Measurements from ENCODE around the gene IGF2.

IGF2 gene

DNA sequence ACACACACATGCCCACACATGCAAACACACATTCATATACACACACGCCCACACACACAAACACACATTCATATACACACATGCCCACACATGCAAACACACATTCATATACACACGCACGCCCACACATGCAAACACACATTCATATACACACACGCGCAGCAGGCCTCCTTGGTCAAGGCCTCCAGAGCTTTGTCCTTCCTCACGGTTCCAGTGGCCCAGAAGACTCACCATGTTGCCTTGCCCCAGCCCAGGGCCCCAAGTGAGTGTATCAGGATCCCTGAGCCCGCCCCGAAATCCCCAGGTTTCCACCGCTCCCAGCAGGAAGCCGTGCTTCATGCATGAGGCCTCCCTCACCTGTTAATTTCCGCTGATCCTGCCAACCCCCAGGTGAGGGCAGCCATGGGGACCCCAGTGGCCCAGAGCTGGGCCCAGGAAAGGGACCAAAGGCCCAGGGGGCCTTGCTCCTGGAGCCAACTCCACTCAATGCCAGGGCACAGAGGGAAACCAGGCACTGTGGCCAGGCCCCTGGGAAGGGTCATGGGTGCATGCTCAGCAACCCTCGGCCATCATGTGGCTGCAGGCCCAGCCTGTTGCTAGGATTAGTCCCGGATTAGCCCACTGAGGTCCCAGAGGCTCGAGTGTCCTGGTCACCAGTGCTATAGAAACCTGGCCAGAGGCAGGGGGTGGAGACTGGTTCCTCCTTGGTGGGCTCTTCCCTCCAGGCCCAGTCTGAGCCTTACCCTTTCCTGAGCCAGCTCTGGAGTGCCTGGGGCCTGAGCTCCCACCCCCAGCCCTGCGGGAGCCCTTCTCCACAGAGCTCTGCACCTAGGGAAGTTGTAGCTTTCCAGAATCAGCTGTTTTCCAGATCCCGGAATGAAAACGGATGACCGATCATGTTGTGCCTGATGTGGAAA lies 34.4 kb downstream of the IGF2 start:
- H3K9me3 Mint-ChIP-seq = no peaks in the 10 kb centered on the region
- no peak overlapping the region for H3K4me3 Mint-ChIP-seq
- H3K36me3 Mint-ChIP-seq (ENCODE audit: insufficient read depth) = no peaks in the 10 kb centered on the region
- no peak overlapping the region for H3K27ac Mint-ChIP-seq (ENCODE audit: low read depth)
- no peaks in the 10 kb centered on the region for H3K27me3 Mint-ChIP-seq
- ATAC-seq (replicated peaks; ENCODE audit: extremely low read depth, poor library complexity, severe bottlenecking) = no peak
- DNase-seq (ENCODE audit: low spot score in 2 of 2) = no peak
- H3K4me1 Mint-ChIP-seq = no peaks in the 10 kb centered on the region

DNA sequence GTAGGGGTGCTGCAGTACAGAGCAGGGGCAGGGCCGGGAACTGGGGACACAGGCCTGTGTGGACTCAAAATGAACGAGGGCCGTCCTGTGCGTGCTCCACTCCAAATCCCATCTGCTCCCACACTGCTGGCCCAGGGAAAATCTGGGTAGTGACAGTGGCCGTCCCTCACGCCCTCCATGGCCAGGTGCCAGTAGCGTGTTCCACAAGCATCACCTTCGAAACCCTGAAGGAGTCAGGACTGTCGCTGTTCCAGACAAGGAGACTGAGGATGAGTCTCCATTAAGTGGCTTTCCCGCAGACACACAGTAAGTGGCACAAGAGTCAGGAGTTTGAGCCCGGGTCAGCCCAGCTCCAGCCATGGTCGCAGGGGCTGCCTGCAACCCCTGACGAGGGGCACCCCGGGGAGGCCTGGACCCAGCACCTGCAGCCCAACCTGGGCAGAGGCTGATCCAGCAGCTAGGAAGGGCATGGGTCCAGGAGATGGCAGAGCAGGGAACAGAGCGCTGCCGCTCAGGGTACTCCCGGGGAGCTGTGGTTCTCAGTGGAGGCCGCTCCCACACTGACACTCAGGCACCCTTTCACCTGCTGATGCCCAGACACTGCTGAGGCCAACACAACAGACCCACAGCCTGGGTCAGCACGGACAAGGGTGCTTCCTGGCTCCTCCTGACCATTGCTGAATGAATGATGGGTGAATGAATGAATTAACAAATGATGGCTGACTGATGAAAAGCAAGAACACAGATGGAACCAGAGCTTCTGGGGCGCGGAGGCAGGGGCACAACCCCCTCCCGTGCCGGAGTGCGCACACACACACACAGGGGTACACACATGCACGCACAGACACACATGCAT lies 35.3 kb downstream of the IGF2 start:
- Mint-ChIP-seq H3K27ac (ENCODE audit: low read depth) (no peak overlapping the region), H3K36me3 (ENCODE audit: insufficient read depth) (no peaks in the 10 kb centered on the region), H3K27me3 (no peaks in the 10 kb centered on the region), H3K4me3 (no peak overlapping the region), H3K4me1 (no peaks in the 10 kb centered on the region), H3K9me3 (no peaks in the 10 kb centered on the region)
- ATAC-seq (replicated peaks; ENCODE audit: extremely low read depth, poor library complexity, severe bottlenecking) (no peak), DNase-seq (ENCODE audit: low spot score in 2 of 2) (no peak)

DNA sequence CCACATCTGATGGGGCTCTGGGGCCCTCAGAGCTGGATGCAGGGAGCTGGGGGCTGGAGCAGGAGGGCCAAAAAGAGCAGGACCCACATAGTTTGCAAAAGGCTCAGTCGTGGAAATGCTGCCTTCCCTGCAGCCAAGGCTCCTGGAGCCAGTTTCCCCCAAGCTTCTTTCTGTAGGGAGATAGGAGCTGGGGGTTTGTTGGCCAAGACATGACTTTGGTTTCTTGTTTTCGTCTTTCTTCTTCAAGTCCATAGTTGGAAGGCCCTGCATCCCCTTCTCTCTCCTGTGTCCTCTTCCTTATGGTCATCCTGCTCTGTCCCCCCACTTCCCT lies 36.3 kb downstream of the IGF2 start:
- Mint-ChIP-seq H3K36me3 (ENCODE audit: insufficient read depth) (no peaks in the 10 kb centered on the region), H3K4me3 (no peak overlapping the region), H3K27ac (ENCODE audit: low read depth) (no peak overlapping the region), H3K9me3 (no peaks in the 10 kb centered on the region), H3K4me1 (no peaks in the 10 kb centered on the region), H3K27me3 (peaks cover 7% of the 10 kb centered on the region)
- DNase-seq (ENCODE audit: low spot score in 2 of 2) (no peak), ATAC-seq (replicated peaks; ENCODE audit: extremely low read depth, poor library complexity, severe bottlenecking) (no peak)

DNA sequence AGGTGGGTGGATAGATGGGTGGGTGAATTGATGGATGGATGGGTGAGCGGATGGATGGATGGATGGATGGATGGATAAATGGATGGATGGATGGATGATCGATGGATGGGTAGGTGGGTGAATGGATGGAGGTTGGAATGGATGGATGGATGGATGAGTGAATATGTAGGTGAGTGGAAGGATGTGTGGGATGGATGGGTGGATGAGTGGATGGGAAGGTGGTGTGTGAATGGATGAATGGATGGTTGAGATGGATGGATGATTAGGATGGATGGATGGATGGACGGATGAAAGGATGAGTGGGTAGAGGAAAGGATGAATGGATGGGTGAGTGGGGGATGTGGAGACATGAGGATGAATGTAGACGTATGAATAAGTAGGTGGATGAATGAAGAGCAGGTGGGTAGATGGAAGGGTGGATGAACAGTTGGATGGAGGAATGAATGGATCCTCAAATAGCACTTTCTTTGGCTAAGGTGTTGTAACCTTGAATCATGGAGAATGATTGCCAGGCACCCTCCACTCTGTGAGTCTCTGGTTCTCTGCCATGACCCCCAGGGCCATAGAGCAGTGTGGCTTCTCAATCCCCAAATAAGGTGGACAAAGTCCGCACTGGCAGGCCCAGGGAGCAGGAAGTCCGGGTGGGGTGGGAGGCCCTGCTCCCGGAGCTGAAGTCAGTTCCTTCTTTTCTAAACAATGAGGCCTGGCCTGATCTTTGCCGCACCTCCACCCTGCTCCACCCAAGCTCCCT lies 36.9 kb downstream of the IGF2 start:
- DNase-seq (ENCODE audit: low spot score in 2 of 2) (no peak), ATAC-seq (replicated peaks; ENCODE audit: extremely low read depth, poor library complexity, severe bottlenecking) (no peak)
- Mint-ChIP-seq H3K27me3 (peaks cover 8% of the 10 kb centered on the region), H3K4me1 (no peaks in the 10 kb centered on the region), H3K27ac (ENCODE audit: low read depth) (no peak overlapping the region), H3K9me3 (no peaks in the 10 kb centered on the region), H3K36me3 (ENCODE audit: insufficient read depth) (no peaks in the 10 kb centered on the region), H3K4me3 (no peak overlapping the region)

DNA sequence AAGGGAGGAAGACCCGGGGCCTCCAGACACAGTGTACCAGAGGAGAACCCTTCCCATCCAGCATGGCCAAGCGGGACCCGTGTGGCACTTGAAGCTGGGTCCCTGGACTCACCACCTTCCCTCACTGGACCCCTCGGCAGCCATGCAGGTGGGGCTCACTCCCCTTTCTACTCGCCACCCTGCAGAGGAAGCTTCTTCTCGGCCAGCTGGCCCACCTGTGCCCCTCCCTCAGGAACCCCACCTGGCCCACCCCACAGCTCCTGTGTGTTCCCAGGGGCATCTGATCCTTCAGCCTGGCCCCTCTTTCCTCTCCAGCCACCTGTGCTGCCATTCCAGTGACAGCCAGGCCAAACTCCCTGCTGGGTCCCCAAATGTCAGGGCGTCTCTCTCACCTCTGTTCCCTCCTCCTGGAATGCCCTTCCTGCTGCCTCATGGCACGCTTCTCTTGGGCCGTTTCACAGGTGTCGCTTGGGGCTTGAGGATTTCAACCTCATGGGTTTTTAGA lies 38.0 kb downstream of the IGF2 start:
- DNase-seq (ENCODE audit: low spot score in 2 of 2) (no peak), ATAC-seq (replicated peaks; ENCODE audit: extremely low read depth, poor library complexity, severe bottlenecking) (no peak)
- Mint-ChIP-seq H3K4me1 (no peaks in the 10 kb centered on the region), H3K36me3 (ENCODE audit: insufficient read depth) (no peaks in the 10 kb centered on the region), H3K27ac (ENCODE audit: low read depth) (no peak overlapping the region), H3K4me3 (no peak overlapping the region), H3K27me3 (peaks cover 8% of the 10 kb centered on the region), H3K9me3 (no peaks in the 10 kb centered on the region)

- no peaks in the 10 kb centered on the region for H3K36me3 Mint-ChIP-seq (ENCODE audit: insufficient read depth)
- no peak overlapping the region for H3K4me3 Mint-ChIP-seq
- ATAC-seq (replicated peaks; ENCODE audit: extremely low read depth, poor library complexity, severe bottlenecking) (peak; percentile 14), DNase-seq (ENCODE audit: low spot score in 2 of 2) (no peak)
- no peak overlapping the region for H3K27ac Mint-ChIP-seq (ENCODE audit: low read depth)
- H3K4me1 Mint-ChIP-seq = no peaks in the 10 kb centered on the region
- peaks cover 12% of the 10 kb centered on the region for H3K27me3 Mint-ChIP-seq
- no peaks in the 10 kb centered on the region for H3K9me3 Mint-ChIP-seq
Measured at GRCh38 chr11:2100361-2101170, 38.6 kb downstream of the IGF2 start.

DNA sequence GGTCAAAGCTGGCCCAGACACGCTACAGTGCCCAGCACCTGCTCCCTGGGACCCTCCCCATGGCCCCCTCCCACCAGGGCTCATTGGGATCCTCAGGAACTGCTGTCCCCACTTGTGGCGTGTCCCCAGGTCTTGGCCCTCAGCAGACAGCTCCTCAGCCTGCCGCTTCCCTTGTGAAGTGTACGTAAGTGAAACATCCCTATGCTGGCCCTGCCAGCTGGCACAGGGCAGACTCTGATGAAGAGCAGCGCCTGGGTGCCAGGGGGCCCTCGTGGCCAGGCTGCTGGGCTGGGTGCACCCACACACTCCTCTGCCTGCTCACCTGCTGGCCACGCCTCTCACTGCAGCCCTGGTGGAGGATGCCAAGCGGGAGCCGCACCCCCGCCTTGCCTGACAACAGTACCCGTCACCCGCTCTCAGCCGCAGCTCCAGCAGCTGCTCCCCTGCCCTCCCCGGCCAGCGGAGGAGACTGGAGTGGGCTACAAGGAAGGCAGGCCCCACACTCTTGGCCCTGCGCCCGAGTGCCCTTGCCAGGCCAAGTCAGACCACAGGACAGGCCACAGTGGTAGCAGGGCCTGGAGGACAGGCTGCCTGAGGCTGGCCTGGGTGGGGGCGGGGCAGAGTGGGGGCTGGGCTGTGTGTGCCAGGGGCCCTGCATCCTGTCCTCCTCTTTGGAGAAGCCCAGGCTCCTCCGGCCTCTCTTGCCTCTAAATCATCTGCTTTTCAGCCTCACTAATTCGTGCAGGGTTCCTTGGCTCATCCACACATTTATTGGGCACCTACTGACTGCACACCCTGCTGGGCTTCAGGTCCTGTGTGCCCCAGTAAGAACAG lies 39.5 kb downstream of the IGF2 start:
- Mint-ChIP-seq H3K27ac (ENCODE audit: low read depth) (no peak overlapping the region), H3K4me1 (no peaks in the 10 kb centered on the region), H3K4me3 (no peak overlapping the region), H3K9me3 (no peaks in the 10 kb centered on the region), H3K36me3 (ENCODE audit: insufficient read depth) (peaks cover 1% of the 10 kb centered on the region), H3K27me3 (peaks cover 18% of the 10 kb centered on the region)
- no peak for ATAC-seq (replicated peaks; ENCODE audit: extremely low read depth, poor library complexity, severe bottlenecking)
- DNase-seq (ENCODE audit: low spot score in 2 of 2) = no peak

DNA sequence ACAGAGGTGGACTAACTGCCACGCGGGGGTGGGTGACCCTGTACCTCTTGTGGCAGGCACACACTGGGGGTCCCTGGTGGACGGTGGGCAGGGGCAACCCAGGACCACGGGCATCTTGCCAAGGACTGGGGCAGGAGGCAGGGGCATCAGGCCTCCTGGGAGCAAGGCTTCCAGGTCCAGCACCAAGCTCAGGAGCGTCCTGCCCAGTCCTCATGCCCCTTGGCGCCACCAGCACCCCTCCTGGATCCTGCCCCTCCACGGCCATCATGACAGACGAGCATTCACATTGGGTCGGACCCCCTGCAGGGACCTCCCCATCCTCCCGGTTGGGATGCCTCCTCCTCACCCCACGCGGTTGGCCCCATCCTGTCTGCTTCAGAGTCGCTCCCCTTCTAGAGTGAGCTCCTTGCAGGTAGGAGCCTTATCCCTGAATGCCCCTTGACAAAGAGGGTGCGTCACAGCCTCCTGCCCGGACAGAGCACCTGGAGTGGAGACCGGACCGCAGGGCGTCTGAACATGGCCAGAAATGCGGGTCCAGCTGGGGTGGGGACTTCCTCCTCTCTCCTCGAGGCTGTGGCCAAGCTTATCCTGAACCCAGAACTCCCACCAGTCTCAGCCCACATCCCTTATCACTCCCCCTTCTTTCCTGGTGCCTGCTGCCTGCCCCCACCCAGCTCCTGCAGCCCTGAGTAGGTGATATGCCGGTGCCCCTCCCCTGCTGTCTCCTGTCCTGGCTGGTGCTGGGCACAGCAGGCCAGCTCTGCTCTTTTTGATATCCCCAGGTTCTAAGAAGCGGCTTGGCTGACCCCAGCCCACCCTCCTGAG lies 40.3 kb downstream of the IGF2 start:
- H3K36me3 Mint-ChIP-seq (ENCODE audit: insufficient read depth) = peaks cover 2% of the 10 kb centered on the region
- H3K4me1 Mint-ChIP-seq = no peaks in the 10 kb centered on the region
- no peak for ATAC-seq (replicated peaks; ENCODE audit: extremely low read depth, poor library complexity, severe bottlenecking)

GRCh38 chr11:2097998-2098690 lies 41.0 kb downstream of the IGF2 start:
- Mint-ChIP-seq H3K9me3 (no peaks in the 10 kb centered on the region), H3K4me3 (no peak overlapping the region), H3K27ac (ENCODE audit: low read depth) (no peak overlapping the region), H3K4me1 (peaks cover 5% of the 10 kb centered on the region), H3K36me3 (ENCODE audit: insufficient read depth) (peaks cover 3% of the 10 kb centered on the region), H3K27me3 (peaks cover 31% of the 10 kb centered on the region)
- ATAC-seq (replicated peaks; ENCODE audit: extremely low read depth, poor library complexity, severe bottlenecking) (no peak), DNase-seq (ENCODE audit: low spot score in 2 of 2) (no peak)

More for the DNA sequence above, 40.3 kb downstream of the IGF2 start:
- H3K9me3 Mint-ChIP-seq = no peaks in the 10 kb centered on the region
- DNase-seq (ENCODE audit: low spot score in 2 of 2) = no peak
- no peak overlapping the region for H3K27ac Mint-ChIP-seq (ENCODE audit: low read depth)
- H3K4me3 Mint-ChIP-seq = no peak overlapping the region
- peaks cover 23% of the 10 kb centered on the region for H3K27me3 Mint-ChIP-seq

GRCh38 chr11:2097356-2097997 lies 41.7 kb downstream of the IGF2 start:
- ATAC-seq (replicated peaks; ENCODE audit: extremely low read depth, poor library complexity, severe bottlenecking) = no peak
- H3K27ac Mint-ChIP-seq (ENCODE audit: low read depth) = no peak overlapping the region
- no peaks in the 10 kb centered on the region for H3K9me3 Mint-ChIP-seq
- peaks cover 3% of the 10 kb centered on the region for H3K36me3 Mint-ChIP-seq (ENCODE audit: insufficient read depth)
- H3K4me3 Mint-ChIP-seq = no peak overlapping the region
- H3K27me3 Mint-ChIP-seq = peaks cover 37% of the 10 kb centered on the region
- peaks cover 12% of the 10 kb centered on the region for H3K4me1 Mint-ChIP-seq
- DNase-seq (ENCODE audit: low spot score in 2 of 2) = no peak

All from central memory CD8-positive, alpha-beta T cell (primary cell).